NCI-H1436 (cell line): ENCODE results near the gene COL25A1.

Source experiments
- DNase-seq: peaks from one replicate; lab custom pipeline; 2025; lab: John Stamatoyannopoulos, UW

COL25A1 gene

GRCh38 chr4:109302361-109303139 is at the start of gene COL25A1:
TSS of gene COL25A1 (minus strand) at chr4:109302658.
- DNase-seq: no peak

- no peak for DNase-seq
These were observed 47.7 kb upstream of the COL25A1 start for GRCh38 chr4:109350121-109350520.

GRCh38 chr4:109334129-109335105 is 32.0 kb upstream of the COL25A1 start:
- DNase-seq: no peak

- DNase-seq: no peak
These were observed 30.5 kb upstream of the COL25A1 start for GRCh38 chr4:109332926-109333464.

GRCh38 chr4:109327641-109328040 is 25.2 kb upstream of the COL25A1 start:
- no peak for DNase-seq

GRCh38 chr4:109325698-109326097 is 23.2 kb upstream of the COL25A1 start:
- DNase-seq: no peak

- no peak for DNase-seq
These were observed 20.9 kb upstream of the COL25A1 start for GRCh38 chr4:109323348-109323747.

GRCh38 chr4:109321232-109321631 is 18.8 kb upstream of the COL25A1 start:
- DNase-seq: no peak

- DNase-seq: no peak
These were observed 17.2 kb upstream of the COL25A1 start for GRCh38 chr4:109319684-109320083.

GRCh38 chr4:109319156-109319555 is 16.7 kb upstream of the COL25A1 start:
- no peak for DNase-seq

GRCh38 chr4:109315818-109316217 is 13.4 kb upstream of the COL25A1 start:
- no peak for DNase-seq

- DNase-seq: no peak
These were observed 12.9 kb upstream of the COL25A1 start for GRCh38 chr4:109315341-109315740.

GRCh38 chr4:109313168-109314133 is 11.0 kb upstream of the COL25A1 start:
- no peak for DNase-seq

- DNase-seq: no peak
These were observed 660 bp upstream of the COL25A1 start for GRCh38 chr4:109303140-109303496.

GRCh38 chr4:109301651-109302360 is 652 bp downstream of the COL25A1 start:
- DNase-seq: no peak

GRCh38 chr4:109298279-109299010 is 4.0 kb downstream of the COL25A1 start:
- no peak for DNase-seq

GRCh38 chr4:109296527-109296926 is 5.9 kb downstream of the COL25A1 start:
- DNase-seq: no peak

- no peak for DNase-seq
These were observed 7.4 kb downstream of the COL25A1 start for GRCh38 chr4:109295081-109295480.

GRCh38 chr4:109294468-109295020 is 7.9 kb downstream of the COL25A1 start:
- no peak for DNase-seq

GRCh38 chr4:109294006-109294405 is 8.5 kb downstream of the COL25A1 start:
- DNase-seq: no peak
